HepG2 (cell line): ENCODE results near the gene DMXL1. TPM values are rescaled to one million over a fixed set of nuclear protein-coding genes. Genes with fewer than 3 reads are reported as not detected.

Experiments used
- ATAC-seq: fragments of 200-7000 bp; cut with Tn5 transposase; 3 replicates; pipeline ENCODE4 v1.9.1; 2020; ENCODE audit warnings: mild to moderate bottlenecking, moderate library complexity
- BruUV-seq: library from RNA; stranded (reverse); fragments of 400-500 nt; replicated peaks from 2 replicates; lab custom pipeline; 2021; lab: Mats Ljungman, UMichigan
- CTCF ChIA-PET: fragments of 300-600 bp; formaldehyde crosslinking; extraction: SDS; loops from one replicate; lab custom pipeline; 2021; ENCODE audit warnings: low total read pairs, inconsistent platforms, low intra/inter-chr PET ratio; lab: Yijun Ruan, JAX
- POLR2A ChIA-PET: fragments of 350-600 bp; sonication (Branson Sonifier 250); formaldehyde crosslinking; loops from one replicate; lab custom pipeline; 2020; ENCODE audit warnings: antibody characterized with exemption, inconsistent platforms; lab: Yijun Ruan, JAX
- DNase-seq: peaks from one replicate; pipeline ENCODE4 v3.0.0-alpha.2; 2015; ENCODE audit warnings: low spot score
- FAIRE-seq: peaks from 3 replicates; lab custom pipeline; 2011; peaks lifted over from hg19 to GRCh38; lab: Jason Lieb, UNC
- H2AFZ ChIP-seq: one replicate; pipeline ENCODE4 v1.6.1; 2011; ENCODE audit warnings: low read length, inconsistent platforms
- H3K27ac ChIP-seq: fragments of 300-600 bp; 3 replicates; pipeline ENCODE4 v1.8.0; 2011; ENCODE audit warnings: mixed run types, mild to moderate bottlenecking, mixed read lengths, low read length, inconsistent platforms; ENCODE audit not compliant: insufficient read depth; ENCODE audit errors: extremely low read length
- H3K27me3 ChIP-seq, 2 experiments: fragments of 200-600 bp in 1 of 2; 2 replicates in 1 of 2; 3 replicates in 1 of 2; pipeline versions ENCODE4 v1.6.0 to v1.8.0; 2011; ENCODE audit warnings: low read length in 2 of 2, mild to moderate bottlenecking in 2 of 2, moderate library complexity in 2 of 2, inconsistent platforms in 1 of 2; ENCODE audit not compliant: insufficient read depth in 2 of 2, control insufficient read depth in 1 of 2
- H3K36me3 ChIP-seq, 2 experiments: fragments of 200-600 bp in 1 of 2; replicated peaks in 1 of 2; 2 replicates in 1 of 2; 3 replicates in 1 of 2; pipeline versions ENCODE4 v1.5.1 to v1.8.0; 2011; ENCODE audit warnings: low read length in 2 of 2, inconsistent platforms in 1 of 2; ENCODE audit not compliant: insufficient read depth in 2 of 2, control insufficient read depth in 1 of 2
- H3K4me1 ChIP-seq: 2 replicates; pipeline ENCODE4 v1.5.1; 2012; ENCODE audit warnings: low read length, inconsistent platforms; ENCODE audit not compliant: insufficient read depth
- H3K4me2 ChIP-seq: 2 replicates; pipeline ENCODE4 v1.6.0; 2011; ENCODE audit warnings: low read depth, low read length, inconsistent platforms
- H3K4me3 ChIP-seq, 3 experiments: fragments of 200-600 bp in 1 of 3; sonication (generic), shearing (Covaris generic) in 1 of 3; replicated peaks in 1 of 3; 2 replicates each; pipeline ENCODE4 v1.5.1; 2011 to 2016; ENCODE audit warnings: low read length in 3 of 3, inconsistent platforms in 2 of 3, low read depth in 2 of 3, mild to moderate bottlenecking in 2 of 3, control low read depth in 1 of 3, mixed read lengths in 1 of 3; ENCODE audit not compliant: insufficient read depth in 1 of 3
- H3K79me2 ChIP-seq: one replicate; pipeline ENCODE4 v1.6.1; 2011; ENCODE audit warnings: low read length, inconsistent platforms; ENCODE audit not compliant: insufficient read depth
- H3K9ac ChIP-seq: 2 replicates; pipeline ENCODE4 v1.6.0; 2011; ENCODE audit warnings: mild to moderate bottlenecking, low read depth, low read length, inconsistent platforms; ENCODE audit not compliant: insufficient read depth
- H3K9me3 ChIP-seq: 2 replicates; pipeline ENCODE4 v1.5.1; 2012; ENCODE audit warnings: mild to moderate bottlenecking, low read length
- H4K20me1 ChIP-seq: 2 replicates; pipeline ENCODE4 v1.6.0; 2011; ENCODE audit warnings: inconsistent platforms, mild to moderate bottlenecking, low read length, moderate library complexity; ENCODE audit not compliant: insufficient read depth
- ARHGAP35 ChIP-seq: sonication (generic); formaldehyde crosslinking; IDR thresholded peaks from 2 replicates; pipeline ENCODE4 v1.9.0; 2022; ENCODE audit warnings: mild to moderate bottlenecking, inconsistent platforms, moderate library complexity, missing genetic modification reagents, borderline replicate concordance
- CENPT ChIP-seq: sonication (generic); formaldehyde crosslinking; IDR thresholded peaks from 2 replicates; pipeline ENCODE4 v1.8.0; 2022; ENCODE audit warnings: low read depth, mild to moderate bottlenecking, moderate library complexity, missing genetic modification reagents
- ELF3 ChIP-seq: IDR thresholded peaks from 2 replicates; pipeline ENCODE4 v1.6.1; 2016; ENCODE audit warnings: missing genetic modification reagents, missing compliant biosample characterization
- HMGXB3 ChIP-seq: sonication (generic); formaldehyde crosslinking; IDR thresholded peaks from 2 replicates; pipeline ENCODE4 v1.4.0; 2020; ENCODE audit warnings: missing genetic modification reagents, borderline replicate concordance
- HNRNPH1 ChIP-seq: fragments of 200-400 bp; formaldehyde crosslinking; optimal IDR thresholded peaks from 2 replicates; pipeline ENCODE3; 2017; ENCODE audit warnings: mild to moderate bottlenecking, low read depth, low read length
- MBNL3 ChIP-seq: fragments of 250-450 bp; sonication (Bioruptor Pico); conservative IDR thresholded peaks from 2 replicates; pipeline ENCODE4 v1.8.0; 2022; ENCODE audit warnings: mild to moderate bottlenecking, inconsistent platforms
- MIER3 ChIP-seq: IDR thresholded peaks from 2 replicates; pipeline ENCODE4 v1.6.1; 2016; ENCODE audit warnings: missing compliant biosample characterization, borderline replicate concordance
- ZNF232 ChIP-seq: sonication (generic); formaldehyde crosslinking; IDR thresholded peaks from 2 replicates; pipeline ENCODE4 v1.4.0; 2020; ENCODE audit warnings: missing genetic modification reagents, borderline replicate concordance
- ZNF678 ChIP-seq: sonication (generic); formaldehyde crosslinking; IDR thresholded peaks from 2 replicates; pipeline ENCODE4 v1.4.0; 2020; ENCODE audit warnings: mild to moderate bottlenecking, missing genetic modification reagents
- ZNF792 ChIP-seq: IDR thresholded peaks from 2 replicates; pipeline ENCODE4 v1.6.1; 2016
- WGBS: methylation state at CpG from one replicate; pipeline ENCODE4 v1.1.6; 2017; ENCODE audit warnings: low lambda C conversion rate; 5-methylcytosine and 5-hydroxymethylcytosine counted together
- in situ Hi-C: cut with HindIII; loops from 2 replicates; pipeline ENCODE4 v1.10.0; 2017; ENCODE audit warnings: low pct_unique_long_range_greater_than_20kb; ENCODE audit not compliant: extremely low pct_ligation_motif_present
- intact Hi-C: fragments of 100-400 bp; cut with micrococcal nuclease; formaldehyde crosslinking; loops from one replicate; pipeline ENCODE4 v1.10.0; 2022; ENCODE audit not compliant: unreplicated experiment
- polyA plus RNA-seq, 8 experiments: library from polyadenylated mRNA; depleted of rRNA in 3 of 8; stranded (reverse) in 7 of 8; unstranded in 1 of 8; fragments of >200 nt; fragmentation: Illumina TruSeq in 4 of 8; extraction: Trizol in 4 of 8; gene quantifications; 2 replicates each; pipeline versions ENCODE4 v1.2.1 to v1.2.3, GENCODE V29; 2011 to 2016; ENCODE audit warnings: low read depth in 4 of 8, missing spikeins in 1 of 8, mixed read lengths in 1 of 8; ENCODE audit not compliant: insufficient read depth in 1 of 8
- total RNA-seq, 5 experiments: library from RNA; depleted of rRNA; stranded (reverse); fragments of >200 nt; fragmentation: Illumina TruSeq; extraction: Trizol; gene quantifications; 2 replicates each; pipeline ENCODE4 v1.2.3, GENCODE V29; 2016; ENCODE audit warnings: low read depth in 1 of 5

DMXL1 gene
- total and polyA plus RNA-seq, 2 of the 13 experiments (the other 11 are each of a cell fraction or from before 2014, with no cell fraction given): 6.9 to 18.6 TPM

- no peak for TF ChIP-seq HMGXB3 (CRISPR knock-in tag)
- no peak for TF ChIP-seq HNRNPH1
These were observed 129.9 kb downstream of the DMXL1 start (continued) for GRCh38 chr5:119200795-119201194.

GRCh38 chr5:119207105-119207504 is 136.2 kb downstream of the DMXL1 start:
- ATAC-seq (no peak), DNase-seq (no peak), FAIRE-seq (no peak)
- no peaks in the 10 kb centered on the region for H3K4me1 ChIP-seq
- H3K4me3 ChIP-seq: no peak overlapping the region
- H3K27me3 ChIP-seq: no peaks in the 10 kb centered on the region; a peak in 1 of 5 replicates
- intact Hi-C loops (no loop called here), in situ Hi-C loops (no loop called here)
- 91% methylated on average over 1 of the region's 1 CpG for WGBS
- POLR2A ChIA-PET: no interaction called here
- no peak overlapping the region for H2AFZ ChIP-seq
- no peak overlapping the region for H3K4me2 ChIP-seq
- no peak overlapping the region for H3K9ac ChIP-seq
- no peaks in the 10 kb centered on the region; a peak in 1 of 5 replicates for H3K36me3 ChIP-seq
- no peaks in the 10 kb centered on the region for H4K20me1 ChIP-seq
- BruUV-seq: no TSS peak
- TF ChIP-seq ARHGAP35 (CRISPR knock-in tag): no peak
- TF ChIP-seq ZNF792 (CRISPR knock-in tag): no peak
- no peak for TF ChIP-seq ZNF232 (CRISPR knock-in tag)
- TF ChIP-seq MBNL3 (CRISPR knock-in tag): no peak
- TF ChIP-seq ELF3 (CRISPR knock-in tag): no peak
- TF ChIP-seq MIER3 (CRISPR knock-in tag): no peak
- no peak for TF ChIP-seq ZNF678 (CRISPR knock-in tag)
- no peak for TF ChIP-seq CENPT
- no peak overlapping the region for H3K27ac ChIP-seq
- H3K9me3 ChIP-seq: no peaks in the 10 kb centered on the region
- CTCF ChIA-PET: no interaction called here
- H3K79me2 ChIP-seq: no peaks in the 10 kb centered on the region
